DND-41 (cell line): ENCODE measurements around the gene KLHL24.
A peak's percentile ranks its signal among the peaks of the same experiment; 100 is the strongest.
"Not testable (repeated sequence)": the region's sequence is repeated elsewhere in the genome, so short reads cannot be mapped to it uniquely, and the experiment has no call there.

Experiments used
- ATAC-seq: fragments of 200-7000 bp; cut with Tn5 transposase; 3 replicates; pipeline ENCODE4 v1.9.1; 2021; ENCODE audit warnings: low read depth; ENCODE audit not compliant: insufficient read depth
- DNase-seq: peaks from one replicate; pipeline ENCODE4 v3.0.0-alpha.2; 2020
- H2AFZ ChIP-seq: 2 replicates; pipeline ENCODE4 v1.6.0; 2012; ENCODE audit warnings: low read depth, low read length
- H3K27ac ChIP-seq: 2 replicates; pipeline ENCODE4 v1.5.1; 2012; ENCODE audit warnings: low read length, inconsistent platforms
- H3K27me3 ChIP-seq: fragments of 200-600 bp; sonication (generic); 2 replicates; pipeline ENCODE4 v1.6.0; 2012; ENCODE audit warnings: low read length, mild to moderate bottlenecking, inconsistent platforms; ENCODE audit not compliant: insufficient read depth, poor library complexity
- H3K36me3 ChIP-seq: 2 replicates; pipeline ENCODE4 v1.5.1; 2012; ENCODE audit warnings: low read length, inconsistent platforms; ENCODE audit not compliant: insufficient read depth
- H3K4me1 ChIP-seq: 2 replicates; pipeline ENCODE4 v1.5.1; 2012; ENCODE audit warnings: mild to moderate bottlenecking, low read length; ENCODE audit not compliant: insufficient read depth
- H3K4me2 ChIP-seq: 2 replicates; pipeline ENCODE4 v1.6.0; 2012; ENCODE audit warnings: mild to moderate bottlenecking, moderate library complexity, low read length, inconsistent platforms; ENCODE audit not compliant: insufficient read depth
- H3K4me3 ChIP-seq, 2 experiments: fragments of 200-600 bp in 1 of 2; shearing (Covaris generic) in 1 of 2; 2 replicates each; pipeline ENCODE4 v1.5.1; 2012 to 2016; ENCODE audit warnings: inconsistent platforms in 2 of 2, low read length in 2 of 2, mild to moderate bottlenecking in 2 of 2, low read depth in 1 of 2, moderate library complexity in 1 of 2
- H3K79me2 ChIP-seq: 2 replicates; pipeline ENCODE4 v1.6.0; 2012; ENCODE audit warnings: low read length, inconsistent platforms; ENCODE audit not compliant: insufficient read depth
- H3K9ac ChIP-seq: 2 replicates; pipeline ENCODE4 v1.6.0; 2012; ENCODE audit warnings: low read depth, mild to moderate bottlenecking, inconsistent platforms, low read length, moderate library complexity
- H3K9me3 ChIP-seq: 2 replicates; pipeline ENCODE4 v1.5.1; 2012; ENCODE audit warnings: low read length, moderate library complexity, mild to moderate bottlenecking, inconsistent platforms; ENCODE audit not compliant: insufficient read depth, severe bottlenecking
- H4K20me1 ChIP-seq: 2 replicates; pipeline ENCODE4 v1.6.0; 2012; ENCODE audit warnings: low read length; ENCODE audit not compliant: insufficient read depth
- EZH2 ChIP-seq: IDR thresholded peaks from 3 replicates; pipeline ENCODE4 v1.6.1; 2012; ENCODE audit warnings: borderline replicate concordance, low read depth, mild to moderate bottlenecking, moderate library complexity, low read length, inconsistent platforms; ENCODE audit not compliant: severe bottlenecking
- TF ChIP-seq, protein P1 (sequence below): IDR thresholded peaks from 2 replicates; pipeline ENCODE4 v1.5.1; 2012; ENCODE audit warnings: borderline replicate concordance, low read length, moderate library complexity, mild to moderate bottlenecking; ENCODE audit not compliant: poor library complexity, severe bottlenecking; ENCODE audit errors: extremely low read depth

Gene KLHL24

GRCh38 chr3:183631715-183632114 is 3.7 kb upstream of the KLHL24 start:
- no peak overlapping the region for H3K9ac ChIP-seq
- ATAC-seq (no peak), DNase-seq (no peak)
- peaks cover 7% of the 10 kb centered on the region for H3K79me2 ChIP-seq
- H4K20me1 ChIP-seq: no peaks in the 10 kb centered on the region
- no peaks in the 10 kb centered on the region; the same call in 1 of the 2 replicates for H3K36me3 ChIP-seq
- TF ChIP-seq EZH2: no peak
- TF ChIP-seq, protein P1, sequence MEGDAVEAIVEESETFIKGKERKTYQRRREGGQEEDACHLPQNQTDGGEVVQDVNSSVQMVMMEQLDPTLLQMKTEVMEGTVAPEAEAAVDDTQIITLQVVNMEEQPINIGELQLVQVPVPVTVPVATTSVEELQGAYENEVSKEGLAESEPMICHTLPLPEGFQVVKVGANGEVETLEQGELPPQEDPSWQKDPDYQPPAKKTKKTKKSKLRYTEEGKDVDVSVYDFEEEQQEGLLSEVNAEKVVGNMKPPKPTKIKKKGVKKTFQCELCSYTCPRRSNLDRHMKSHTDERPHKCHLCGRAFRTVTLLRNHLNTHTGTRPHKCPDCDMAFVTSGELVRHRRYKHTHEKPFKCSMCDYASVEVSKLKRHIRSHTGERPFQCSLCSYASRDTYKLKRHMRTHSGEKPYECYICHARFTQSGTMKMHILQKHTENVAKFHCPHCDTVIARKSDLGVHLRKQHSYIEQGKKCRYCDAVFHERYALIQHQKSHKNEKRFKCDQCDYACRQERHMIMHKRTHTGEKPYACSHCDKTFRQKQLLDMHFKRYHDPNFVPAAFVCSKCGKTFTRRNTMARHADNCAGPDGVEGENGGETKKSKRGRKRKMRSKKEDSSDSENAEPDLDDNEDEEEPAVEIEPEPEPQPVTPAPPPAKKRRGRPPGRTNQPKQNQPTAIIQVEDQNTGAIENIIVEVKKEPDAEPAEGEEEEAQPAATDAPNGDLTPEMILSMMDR: no peak
- H3K9me3 ChIP-seq: no peaks in the 10 kb centered on the region
- no peaks in the 10 kb centered on the region for H3K27me3 ChIP-seq
- H3K27ac ChIP-seq: no peak overlapping the region
- peaks cover 8% of the 10 kb centered on the region for H3K4me1 ChIP-seq
- H2AFZ ChIP-seq: no peak overlapping the region
- no peak overlapping the region for H3K4me3 ChIP-seq
- H3K4me2 ChIP-seq: no peak overlapping the region

- not testable (repeated sequence) for ATAC-seq, H3K27ac ChIP-seq, H3K9me3 ChIP-seq, DNase-seq, H4K20me1 ChIP-seq, H3K9ac ChIP-seq, H2AFZ ChIP-seq, H3K27me3 ChIP-seq, H3K36me3 ChIP-seq, H3K4me3 ChIP-seq, H3K4me2 ChIP-seq
- Histone ChIP-seq H3K79me2 (peaks cover 17% of the 10 kb centered on the region), H3K4me1 (peaks cover 17% of the 10 kb centered on the region)
These were observed 2.7 kb upstream of the KLHL24 start for GRCh38 chr3:183632725-183633124.

- TF ChIP-seq EZH2: no peak
- TF ChIP-seq, protein P1: no peak
- DNase-seq (no peak), ATAC-seq (no peak)
- Histone ChIP-seq H3K27me3 (no peaks in the 10 kb centered on the region), H3K4me1 (peaks cover 20% of the 10 kb centered on the region), H3K4me3 (peak overlapping the region in 1 of 2 experiments; percentile 79; a peak in 2 of 4 replicates), H3K27ac (peak overlapping the region; percentile 71), H3K79me2 (peaks cover 34% of the 10 kb centered on the region), H3K9me3 (no peaks in the 10 kb centered on the region), H3K9ac (peak overlapping the region; percentile 84), H3K4me2 (peak overlapping the region; percentile 70), H2AFZ (peak overlapping the region; percentile 78), H4K20me1 (no peaks in the 10 kb centered on the region; the same call in 1 of the 2 replicates), H3K36me3 (no peaks in the 10 kb centered on the region; the same call in 1 of the 2 replicates)
These were observed 716 bp upstream of the KLHL24 start for GRCh38 chr3:183634707-183635106.

GRCh38 chr3:183635107-183635430 is 354 bp upstream of the KLHL24 start:
- Histone ChIP-seq H3K79me2 (peaks cover 37% of the 10 kb centered on the region), H3K27ac (peak overlapping the region; percentile 71), H3K27me3 (no peaks in the 10 kb centered on the region), H3K4me3 (peak overlapping the region; percentile 79 to 96), H3K36me3 (no peaks in the 10 kb centered on the region; the same call in 1 of the 2 replicates), H3K4me2 (peak overlapping the region; percentile 70), H3K4me1 (peaks cover 20% of the 10 kb centered on the region), H2AFZ (peak overlapping the region; percentile 78), H4K20me1 (no peaks in the 10 kb centered on the region; the same call in 1 of the 2 replicates), H3K9ac (peak overlapping the region; percentile 84), H3K9me3 (no peaks in the 10 kb centered on the region)
- no peak for DNase-seq
- ATAC-seq: no peak
- TF ChIP-seq, protein P1: no peak
- TF ChIP-seq EZH2: no peak
